Epithelial cell of esophagus (primary cell): Measurements from ENCODE around the gene CD36.

Experiments used
- DNase-seq: peaks from one replicate; pipeline ENCODE4 v3.0.0; 2010; ENCODE audit warnings: low read depth
- H3K4me3 ChIP-seq: 2 replicates; pipeline ENCODE4 v1.5.1; 2011; ENCODE audit warnings: mild to moderate bottlenecking, low read length, control low read depth
- CTCF ChIP-seq: IDR thresholded peaks from 2 replicates; pipeline ENCODE4 v1.5.1; 2011; ENCODE audit warnings: low read depth, mild to moderate bottlenecking, low read length, control low read depth, inconsistent platforms; ENCODE audit not compliant: insufficient read depth; ENCODE audit errors: missing control alignments

The CD36 gene

GRCh38 chr7:80622541-80622940 lies 15.9 kb upstream of the CD36 start:
- TF ChIP-seq CTCF: no peak
- peak; percentile 39 for DNase-seq
- H3K4me3 ChIP-seq: no peak overlapping the region

GRCh38 chr7:80623503-80624252 lies 14.8 kb upstream of the CD36 start:
- TF ChIP-seq CTCF: no peak
- H3K4me3 ChIP-seq: peak overlapping the region; percentile 16
- DNase-seq: peak; percentile 84

- H3K4me3 ChIP-seq: no peak overlapping the region
- no peak for TF ChIP-seq CTCF
- no peak for DNase-seq
Observed at GRCh38 chr7:80624763-80625162, 13.7 kb upstream of the CD36 start.

- H3K4me3 ChIP-seq: no peak overlapping the region
- TF ChIP-seq CTCF: no peak
- DNase-seq: no peak
Observed at GRCh38 chr7:80629023-80629422, 9.4 kb upstream of the CD36 start.

GRCh38 chr7:80630608-80631405 lies 7.6 kb upstream of the CD36 start:
- TF ChIP-seq CTCF: no peak
- DNase-seq: peak; percentile 74
- H3K4me3 ChIP-seq: no peak overlapping the region

GRCh38 chr7:80631421-80631820 lies 7.0 kb upstream of the CD36 start:
- no peak for TF ChIP-seq CTCF
- H3K4me3 ChIP-seq: no peak overlapping the region
- DNase-seq: no peak
